Bronchial epithelial cell (primary cell): ENCODE results near the gene CD163L1. TPM values are rescaled to one million over a fixed set of nuclear protein-coding genes. Genes with fewer than 3 reads are reported as not detected.
"Not testable (repeated sequence)": the region's sequence is repeated elsewhere in the genome, so short reads cannot be mapped to it uniquely, and the experiment has no call there.

ENCODE experiments used
- DNase-seq: peaks from one replicate; pipeline ENCODE4 v3.0.0-alpha.2; 2010; ENCODE audit warnings: low read depth
- FAIRE-seq: peaks from 2 replicates; lab custom pipeline; 2011; peaks lifted over from hg19 to GRCh38; lab: Jason Lieb, UNC
- H3K27me3 ChIP-seq: 2 replicates; pipeline ENCODE4 v1.5.1; 2011; ENCODE audit warnings: low read length; ENCODE audit not compliant: control insufficient read depth, insufficient read depth
- H3K36me3 ChIP-seq: 2 replicates; pipeline ENCODE4 v1.5.1; 2011; ENCODE audit warnings: low read length; ENCODE audit not compliant: control insufficient read depth, insufficient read depth
- H3K4me3 ChIP-seq: 2 replicates; pipeline ENCODE4 v1.5.1; 2011; ENCODE audit warnings: mild to moderate bottlenecking, low read depth, low read length, control low read depth
- CTCF ChIP-seq: IDR thresholded peaks from 2 replicates; pipeline ENCODE4 v1.5.1; 2011; ENCODE audit warnings: mild to moderate bottlenecking, moderate library complexity, low read length, control low read depth, inconsistent platforms; ENCODE audit not compliant: insufficient read depth, severe bottlenecking
- total RNA-seq: library from RNA; depleted of rRNA; stranded (reverse); fragments of >200 nt; gene quantifications from 2 replicates; pipeline ENCODE4 v1.2.1, GENCODE V29; 2014

The CD163L1 gene
- total RNA-seq, 1 donor from 2014 or later, result not detected

DNA sequence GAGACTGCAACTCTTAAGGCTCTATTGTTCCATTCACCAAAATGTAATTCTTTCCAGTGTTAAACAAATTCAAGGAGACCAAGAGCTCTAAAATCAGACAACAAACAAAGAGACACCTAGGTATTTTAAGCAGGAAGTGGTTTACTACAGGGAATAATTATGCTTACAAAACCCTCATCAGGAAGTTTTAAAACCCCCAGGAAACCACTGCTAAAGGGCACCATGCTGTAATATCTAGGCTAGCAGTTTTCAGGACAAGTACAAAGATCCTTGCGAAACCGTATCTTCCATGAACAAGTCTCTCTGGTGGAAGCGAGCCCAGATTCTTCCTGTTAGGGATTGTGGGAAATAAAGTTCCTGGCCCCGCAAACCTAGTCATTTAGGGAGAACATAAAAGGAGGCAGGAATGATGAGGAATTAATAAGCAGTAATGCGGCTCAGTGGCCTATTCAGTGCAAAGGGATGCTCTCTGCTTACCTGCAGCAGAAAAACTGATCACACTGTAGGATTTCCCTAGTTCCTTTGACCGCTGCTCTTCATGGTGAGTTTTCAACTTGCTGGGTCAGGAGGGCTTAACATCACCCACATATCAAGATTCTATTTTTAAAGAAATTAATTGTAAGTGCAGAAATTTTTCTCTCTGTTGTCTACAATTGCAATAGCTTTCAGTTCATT lies 97.3 kb downstream of the CD163L1 start:
- H3K4me3 ChIP-seq, result no peak overlapping the region
- no peak for TF ChIP-seq CTCF
- DNase-seq, result no peak
- H3K36me3 ChIP-seq, result no peaks in the 10 kb centered on the region
- no peaks in the 10 kb centered on the region for H3K27me3 ChIP-seq
- FAIRE-seq, result no peak

- Histone ChIP-seq H3K36me3 (no peaks in the 10 kb centered on the region), H3K27me3 (no peaks in the 10 kb centered on the region), H3K4me3 (no peak overlapping the region)
- no peak for TF ChIP-seq CTCF
- no peak for DNase-seq
- FAIRE-seq, result no peak
These were observed 98.9 kb downstream of the CD163L1 start for GRCh38 chr12:7344833-7345606.

DNA sequence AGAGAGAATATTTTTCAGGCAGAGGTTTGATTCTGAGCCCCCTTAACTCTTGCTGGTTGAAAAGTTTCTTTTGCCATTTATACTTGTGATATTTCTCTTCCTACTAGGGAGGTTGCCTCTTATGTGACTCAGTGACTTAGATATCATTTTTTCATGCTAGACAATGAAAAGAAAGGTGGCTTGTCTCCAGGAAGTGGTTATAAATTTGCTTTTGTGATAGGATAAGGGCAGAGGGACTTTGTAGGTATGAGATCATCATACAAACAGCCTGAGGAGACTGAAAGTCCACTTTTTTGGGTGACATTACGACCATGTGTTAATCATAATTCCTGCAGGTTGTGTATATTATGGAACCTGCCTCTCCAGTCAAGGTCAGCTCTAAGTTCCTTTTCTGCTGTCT lies 104.3 kb downstream of the CD163L1 start:
- FAIRE-seq (no peak), DNase-seq (no peak)

DNA sequence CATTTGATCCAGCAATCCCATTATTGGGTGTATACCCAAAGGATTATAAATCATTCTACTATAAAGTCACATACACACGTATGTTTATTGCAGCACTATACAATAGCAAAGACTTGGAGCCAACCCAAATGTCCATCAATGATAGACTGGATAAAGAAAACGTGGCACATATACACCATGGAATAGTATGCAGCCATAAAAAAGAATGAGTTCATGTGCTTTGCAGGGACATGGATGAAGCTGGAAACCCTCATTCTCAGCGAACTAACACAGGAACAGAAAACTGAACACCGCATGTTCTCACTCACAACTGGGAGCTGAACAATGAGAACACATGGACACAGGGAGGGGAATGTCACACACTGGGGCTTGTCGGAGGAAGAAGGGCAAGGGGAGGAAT lies 106.2 kb downstream of the CD163L1 start:
- not testable (repeated sequence) for DNase-seq, H3K27me3 ChIP-seq, H3K36me3 ChIP-seq, H3K4me3 ChIP-seq, FAIRE-seq

More for the DNA sequence above, 104.3 kb downstream of the CD163L1 start:
- no peaks in the 10 kb centered on the region for H3K27me3 ChIP-seq
- TF ChIP-seq CTCF, result no peak
- H3K36me3 ChIP-seq, result no peaks in the 10 kb centered on the region
- H3K4me3 ChIP-seq, result no peak overlapping the region

DNA sequence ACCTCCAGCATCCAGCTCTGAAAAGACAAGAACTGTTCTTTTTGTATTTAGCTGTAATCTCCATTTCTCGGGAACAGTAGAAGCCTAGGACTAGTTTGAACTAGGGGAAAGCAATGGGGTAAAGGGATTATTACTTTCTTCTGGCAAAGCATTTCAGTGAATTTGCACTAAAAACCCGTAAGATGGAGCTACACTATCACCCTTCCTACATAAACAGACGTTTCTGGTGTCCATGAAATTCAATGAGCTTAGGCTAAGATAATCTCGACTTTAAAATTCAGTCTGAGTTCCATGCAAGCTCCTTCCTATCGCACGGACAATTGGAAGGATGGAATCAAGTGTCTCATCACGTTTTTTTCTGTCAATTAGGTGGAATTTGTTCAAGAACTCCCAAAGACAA lies 116.0 kb downstream of the CD163L1 start:
- Histone ChIP-seq H3K4me3 (no peak overlapping the region), H3K36me3 (no peaks in the 10 kb centered on the region), H3K27me3 (no peaks in the 10 kb centered on the region)
- FAIRE-seq (no peak), DNase-seq (no peak)
- TF ChIP-seq CTCF, result no peak

DNA sequence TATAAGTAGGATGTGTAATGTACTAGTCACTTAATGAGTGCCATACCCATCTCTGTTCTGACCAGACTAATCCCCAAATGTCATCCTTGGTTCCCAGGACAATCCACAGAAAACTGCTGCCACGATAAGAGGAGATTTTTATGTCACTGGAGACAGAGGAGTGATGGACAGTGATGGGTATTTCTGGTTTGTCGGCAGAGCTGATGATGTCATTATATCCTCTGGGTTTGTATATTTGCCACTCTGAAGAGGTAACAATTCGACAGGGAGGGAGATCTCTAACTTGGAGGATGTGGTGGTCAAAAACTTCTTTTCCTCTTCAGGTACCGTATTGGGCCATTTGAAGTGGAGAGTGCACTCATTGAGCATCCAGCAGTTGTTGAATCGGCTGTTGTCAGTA lies 119.8 kb downstream of the CD163L1 start:
- H3K27me3 ChIP-seq, result no peaks in the 10 kb centered on the region

More for the DNA sequence above, 119.8 kb downstream of the CD163L1 start:
- H3K4me3 ChIP-seq, result no peak overlapping the region
- DNase-seq, result no peak
- TF ChIP-seq CTCF, result no peak
- FAIRE-seq, result no peak
- no peaks in the 10 kb centered on the region for H3K36me3 ChIP-seq
